COLO829 (cell line): ENCODE results near the gene PAX9.

Source experiments
- DNase-seq: peaks from one replicate; pipeline ENCODE4 v3.0.0; 2012; ENCODE audit warnings: low spot score

The PAX9 gene

GRCh38 chr14:36655963-36656686 is 5.5 kb upstream of the PAX9 start:
- DNase-seq, result no peak

- DNase-seq, result no peak
These were observed 4.8 kb upstream of the PAX9 start for GRCh38 chr14:36656687-36657398.

GRCh38 chr14:36657399-36658122 is 4.1 kb upstream of the PAX9 start:
- no peak for DNase-seq

GRCh38 chr14:36658123-36659009 is 3.3 kb upstream of the PAX9 start:
- DNase-seq, result no peak

- no peak for DNase-seq
These were observed 2.4 kb upstream of the PAX9 start for GRCh38 chr14:36659010-36659821.

GRCh38 chr14:36659822-36660735 is 1.6 kb upstream of the PAX9 start:
- DNase-seq, result no peak

GRCh38 chr14:36660736-36661505 is 739 bp upstream of the PAX9 start:
- DNase-seq, result no peak

GRCh38 chr14:36662258-36662542 is 540 bp downstream of the PAX9 start:
- no peak for DNase-seq

- DNase-seq, result no peak
These were observed 1.1 kb downstream of the PAX9 start for GRCh38 chr14:36662543-36663403.

GRCh38 chr14:36663404-36664321 is 2.0 kb downstream of the PAX9 start:
- DNase-seq, result no peak

GRCh38 chr14:36664322-36665193 is 2.9 kb downstream of the PAX9 start:
- no peak for DNase-seq

- DNase-seq, result no peak
These were observed 4.3 kb downstream of the PAX9 start for GRCh38 chr14:36665887-36666415.

- DNase-seq, result no peak
These were observed 5.0 kb downstream of the PAX9 start for GRCh38 chr14:36666416-36667206.

- DNase-seq, result no peak
These were observed 6.0 kb downstream of the PAX9 start for GRCh38 chr14:36667679-36668078.

GRCh38 chr14:36671149-36671548 is 9.5 kb downstream of the PAX9 start:
- DNase-seq, result no peak
